Camera-type eye (tissue), 1 donor: ENCODE results near the gene ZBTB8B. TPM values are rescaled to one million over a fixed set of nuclear protein-coding genes. Genes with fewer than 3 reads are reported as not detected.

Experiments
- total RNA-seq: library from RNA; depleted of rRNA; stranded (reverse); fragments of >200 nt; gene quantifications from one replicate; pipeline ENCODE4 v1.2.3, GENCODE V29; 2014

The ZBTB8B gene
- total RNA-seq = 3.8 TPM

DNA sequence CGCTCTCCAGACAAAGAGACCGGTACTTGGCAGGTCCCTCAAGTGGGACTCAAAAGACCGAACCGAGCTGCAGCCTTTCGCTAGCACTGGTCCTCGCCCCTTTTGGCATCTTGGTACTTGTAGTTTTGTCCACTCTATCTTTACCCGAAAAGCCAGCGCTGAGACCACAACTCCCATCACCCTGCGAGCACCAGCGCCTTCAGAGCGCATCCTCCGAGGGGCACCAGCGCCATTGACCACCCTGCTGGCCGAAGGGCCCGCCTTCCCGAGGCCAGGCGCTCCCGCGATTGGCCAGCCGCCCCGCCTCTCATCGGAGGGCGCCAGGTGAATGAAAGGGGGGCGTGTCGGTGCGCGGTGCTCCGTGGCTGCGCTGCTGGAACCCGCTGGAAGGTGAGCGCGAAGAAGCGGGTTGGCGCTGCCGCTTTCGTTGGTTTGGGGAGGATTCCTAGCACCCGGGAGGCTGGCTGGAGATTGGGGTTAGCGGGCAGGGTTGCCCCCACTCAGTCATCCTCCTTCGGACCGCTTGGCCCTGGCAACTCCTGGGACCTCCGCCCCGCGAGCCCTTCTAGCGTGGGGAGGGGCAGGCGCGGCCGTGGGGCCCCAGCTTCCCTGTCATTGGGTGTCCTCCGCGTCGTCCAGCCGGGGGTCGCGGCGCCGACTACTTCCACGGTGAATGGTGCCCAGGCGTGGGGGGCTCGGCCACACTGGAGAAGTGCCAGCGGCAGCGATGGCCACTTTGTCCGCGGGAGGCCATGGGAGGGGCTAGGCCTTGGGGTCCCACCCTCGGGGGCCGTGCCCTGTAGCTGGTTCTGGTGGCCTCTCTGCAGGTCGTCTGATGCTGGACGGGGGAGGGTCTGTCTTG is at the start of gene ZBTB8B:
ZBTB8B (plus strand) TSS at position 357 of the 862 bp plus-strand sequence. CDS start 5,553 bp downstream, outside the sequence.

Other genes starting within 250 kb of the ZBTB8B start
- 18.8 TPM for gene TMEM234, start 242.7 kb upstream of the ZBTB8B start, total RNA-seq
- 133 TPM for gene EIF3I, start 242.7 kb upstream of the ZBTB8B start, total RNA-seq
- gene FAM167B, start 217.8 kb upstream of the ZBTB8B start, total RNA-seq = 2.1 TPM
- 1.4 TPM for gene LCK, start 213.8 kb upstream of the ZBTB8B start, total RNA-seq
- 65.0 TPM for gene HDAC1, start 173.0 kb upstream of the ZBTB8B start, total RNA-seq
- 159 TPM for gene MARCKSL1, start 128.8 kb upstream of the ZBTB8B start, total RNA-seq
- gene FAM229A, start 102.6 kb upstream of the ZBTB8B start, total RNA-seq = 3.1 TPM
- 0.55 TPM for gene TSSK3, start 102.5 kb upstream of the ZBTB8B start, total RNA-seq
- 100 TPM for gene BSDC1, start 70.6 kb upstream of the ZBTB8B start, total RNA-seq
- 24.7 TPM for gene ZBTB8A, start 74.4 kb downstream of the ZBTB8B start, total RNA-seq
- 30.5 TPM for gene ZBTB8OS, start 185.5 kb downstream of the ZBTB8B start, total RNA-seq
- 252 TPM for gene RBBP4, start 186.1 kb downstream of the ZBTB8B start, total RNA-seq
- gene SYNC, start 237.7 kb downstream of the ZBTB8B start, total RNA-seq = 15.3 TPM